SKM-1 treated with dmso at 0.1 percent for 144 hours (cell line): Measurements from ENCODE around the gene DIP2C.
"Not testable (repeated sequence)": the region's sequence is repeated elsewhere in the genome, so short reads cannot be mapped to it uniquely, and the experiment has no call there.

Experiments used
- DNase-seq: peaks from one replicate; lab custom pipeline; 2025; ENCODE audit not compliant: unreplicated experiment; lab: John Stamatoyannopoulos, UW

Gene DIP2C

DNA sequence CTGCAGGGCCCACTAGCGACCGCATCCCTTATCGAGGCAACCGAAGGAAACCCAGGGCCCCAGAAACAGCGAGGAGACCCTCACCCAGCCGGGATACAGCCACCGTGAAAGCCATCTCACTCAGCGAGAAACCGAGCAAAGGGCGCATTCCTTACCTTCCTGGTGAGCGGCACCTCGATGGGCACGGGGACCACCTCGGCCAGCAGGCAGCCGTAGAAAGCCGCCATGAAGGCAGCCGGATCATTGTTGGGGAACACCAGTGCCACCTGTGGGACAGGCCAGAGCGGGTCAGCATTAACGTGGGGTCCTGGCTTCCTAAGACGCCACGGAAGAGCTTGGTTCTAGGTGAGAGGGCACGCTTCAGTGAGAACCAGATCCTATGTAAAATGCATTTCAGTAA, 290.5 kb downstream of the DIP2C start:
- DNase-seq: no peak

DNA sequence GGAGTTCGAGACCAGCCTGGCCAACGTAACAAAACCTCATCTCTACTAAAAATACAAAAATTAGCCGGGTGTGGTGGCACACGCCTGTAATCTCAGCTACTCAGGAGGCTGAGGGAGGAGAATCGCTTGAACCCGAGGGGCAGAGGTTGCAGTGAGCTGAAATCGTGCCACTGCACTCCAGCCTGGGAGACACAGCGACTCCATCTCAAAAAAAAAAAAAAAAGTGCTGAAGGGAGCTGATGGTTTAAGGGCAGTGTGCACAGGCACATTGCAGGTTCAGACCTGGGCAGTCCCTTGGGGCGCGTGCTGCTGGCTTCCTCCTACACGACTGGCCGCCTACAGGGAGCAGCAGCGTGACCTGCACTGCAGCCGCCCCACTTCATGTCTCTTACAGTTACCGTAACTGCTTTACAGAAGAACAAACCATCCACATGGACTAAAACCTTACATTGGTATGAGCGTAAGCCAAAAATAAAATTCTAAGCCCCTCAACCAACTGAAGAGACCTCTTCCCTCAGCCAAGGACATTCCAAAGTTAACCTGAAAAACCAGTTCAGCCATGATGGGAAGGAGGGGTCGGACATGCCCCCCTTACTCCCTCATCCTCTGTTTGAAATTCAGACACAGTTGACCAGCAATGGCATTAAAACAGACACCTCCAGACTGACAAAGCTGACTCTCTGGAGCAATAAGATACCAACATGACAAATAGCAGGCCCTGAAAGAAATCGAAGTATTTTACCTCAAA, 292.0 kb downstream of the DIP2C start:
- DNase-seq: no peak

DNA sequence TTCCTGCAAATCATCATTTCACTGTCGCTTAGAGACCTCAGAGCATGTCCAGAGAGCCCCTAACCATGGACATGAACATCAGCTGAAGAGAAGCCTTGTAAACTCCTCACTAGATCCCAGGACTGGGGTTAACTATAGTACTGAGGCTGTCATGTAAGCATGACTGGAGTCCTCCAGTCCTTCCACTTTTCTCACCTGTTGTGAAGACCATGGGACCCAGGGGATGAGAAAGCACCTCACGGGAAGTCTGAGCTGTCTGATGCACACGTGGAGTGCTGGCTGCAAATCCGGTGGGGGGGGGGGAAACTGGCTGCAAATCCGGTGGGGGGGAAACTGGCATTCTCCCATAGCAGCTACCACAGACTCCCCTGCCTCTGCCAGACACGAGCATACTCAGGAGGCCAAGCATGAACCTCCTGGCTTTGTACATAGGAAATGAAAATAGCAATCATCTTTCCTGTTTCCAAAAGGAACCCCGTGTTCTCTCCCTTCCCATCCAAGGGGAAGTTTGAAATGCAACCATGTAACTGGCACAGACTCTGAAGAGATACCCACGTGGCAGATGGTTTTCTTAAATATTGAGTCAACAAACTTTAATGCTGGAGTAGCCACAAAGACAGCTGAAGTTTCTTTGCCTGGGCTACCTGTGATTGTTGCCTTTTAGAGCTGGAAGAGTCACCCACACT, 292.8 kb downstream of the DIP2C start:
- DNase-seq: no peak

DNA sequence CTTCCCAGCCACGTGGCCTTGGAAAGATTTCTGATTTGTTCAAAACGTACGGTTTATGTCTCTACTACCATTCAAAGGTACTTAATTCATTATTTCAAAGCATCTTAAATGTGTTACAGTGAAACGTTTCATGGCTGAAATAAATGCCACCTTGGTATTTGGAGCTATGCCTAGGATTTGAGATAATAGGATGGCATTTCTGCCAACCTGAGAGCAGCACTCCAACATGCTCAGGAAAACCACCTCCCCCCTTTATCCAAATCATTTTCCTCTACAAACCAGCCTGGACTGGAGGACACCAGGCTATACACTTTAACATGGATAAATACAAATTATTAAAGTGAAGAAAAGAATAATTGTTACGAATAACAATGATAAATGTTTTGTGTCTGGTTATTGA, 293.4 kb downstream of the DIP2C start:
- no peak for DNase-seq

DNA sequence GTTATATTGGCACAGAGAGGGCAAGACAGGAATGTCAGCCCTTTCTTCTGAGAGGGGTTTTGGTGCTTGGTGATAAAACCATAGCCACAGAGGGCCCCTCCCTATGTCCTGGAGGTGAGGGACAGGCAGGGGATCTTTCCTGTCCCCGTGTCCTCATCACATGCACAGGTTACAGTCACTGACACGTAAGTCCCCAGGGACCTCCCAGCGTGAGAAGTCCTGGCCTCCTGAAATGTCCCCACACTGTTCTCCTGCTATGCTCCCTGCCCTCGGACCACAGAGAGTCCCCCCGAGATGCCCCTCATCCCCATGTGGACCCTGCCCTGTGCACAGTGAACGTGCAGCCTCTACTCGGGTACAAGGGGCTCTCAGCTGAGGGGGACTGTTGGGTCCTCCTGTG, 293.8 kb downstream of the DIP2C start:
- DNase-seq: no peak

DNA sequence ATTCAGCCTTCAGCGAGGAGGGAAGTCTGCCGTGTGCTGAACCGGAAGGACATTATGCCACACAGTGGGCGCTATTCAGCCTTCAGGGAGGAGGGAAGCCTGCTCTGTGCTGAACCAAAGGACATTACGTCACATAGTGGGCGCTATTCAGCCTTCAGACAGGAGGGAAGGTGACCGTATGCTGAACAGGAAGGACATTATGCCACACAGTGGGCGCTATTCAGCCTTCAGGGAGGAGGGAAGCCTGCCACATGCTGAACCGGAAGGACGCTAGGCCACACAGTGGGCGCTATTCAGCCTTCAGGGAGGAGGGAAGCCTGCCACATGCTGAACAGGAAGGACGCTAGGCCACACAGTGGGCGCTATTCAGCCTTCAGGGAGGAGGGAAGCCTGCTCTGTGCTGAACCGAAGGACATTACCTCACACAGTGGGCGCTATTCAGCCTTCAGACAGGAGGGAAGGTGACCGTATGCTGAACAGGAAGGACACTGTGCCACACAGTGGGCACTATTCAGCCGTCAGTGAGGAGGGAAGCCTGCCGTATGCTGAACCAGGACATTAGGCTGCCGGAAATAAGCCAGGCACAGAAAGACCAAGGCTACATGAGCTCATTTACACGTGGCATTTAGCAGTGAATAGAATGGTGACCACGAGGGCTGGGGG, 294.9 kb downstream of the DIP2C start:
- not testable (repeated sequence) for DNase-seq

DNA sequence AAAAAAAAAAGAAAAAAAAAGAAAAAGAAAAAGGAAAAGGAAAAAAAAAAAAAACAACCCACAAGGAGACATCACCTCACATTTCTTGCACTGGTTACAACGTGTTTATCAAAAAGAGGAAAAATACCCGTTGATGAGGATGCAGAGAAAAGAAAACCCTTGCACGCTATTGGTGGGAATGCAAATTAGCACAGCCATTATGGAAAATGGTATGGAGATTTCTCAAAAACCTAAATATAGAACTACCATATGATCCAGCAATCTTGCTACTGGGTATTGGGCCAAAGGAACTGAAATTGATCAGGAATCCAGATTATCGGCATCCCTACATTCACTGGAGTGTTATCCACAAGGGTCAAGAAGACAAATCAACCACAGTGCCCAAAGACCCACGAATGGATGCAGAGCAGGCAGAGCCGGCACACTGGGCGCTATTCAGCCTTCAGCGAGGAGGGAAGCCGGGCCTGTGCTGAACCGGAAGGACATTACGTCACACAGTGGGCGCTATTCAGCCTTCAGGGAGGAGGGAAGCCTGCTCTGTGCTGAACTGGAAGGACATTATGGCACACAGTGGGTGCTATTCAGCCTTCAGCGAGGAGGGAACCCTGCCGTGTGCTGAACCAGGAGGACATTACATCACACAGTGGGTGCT, 295.6 kb downstream of the DIP2C start:
- no peak for DNase-seq

DNA sequence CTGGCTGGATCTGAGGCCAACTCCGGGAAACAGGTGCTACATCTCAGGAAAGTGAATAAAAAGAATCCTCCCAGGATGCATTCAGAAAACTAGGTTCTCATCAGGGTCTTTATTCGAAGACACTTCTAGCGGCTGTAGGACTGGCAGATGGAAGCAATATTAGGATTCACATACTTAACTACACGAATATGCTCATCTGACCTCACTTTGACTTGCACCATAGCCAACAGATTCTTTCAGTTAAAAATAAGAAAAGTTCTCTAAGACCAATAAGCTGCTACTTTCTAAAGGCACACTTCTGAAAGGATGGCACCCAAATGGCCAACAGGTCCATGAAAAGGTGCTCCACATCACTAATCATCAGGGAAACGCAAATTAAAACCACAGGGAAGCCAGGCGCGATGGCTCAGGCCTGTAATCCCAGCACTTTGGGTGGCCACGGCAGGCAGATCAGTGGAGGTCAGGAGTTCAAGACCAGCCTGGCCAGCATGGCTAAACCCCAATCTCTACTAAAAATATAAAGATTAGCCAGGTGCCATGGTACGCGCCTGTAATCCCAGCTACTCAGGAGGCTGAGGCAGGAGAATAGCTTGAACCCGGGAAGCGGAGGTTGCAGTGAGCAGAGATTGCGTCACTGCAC, 296.2 kb downstream of the DIP2C start:
- DNase-seq: no peak

DNA sequence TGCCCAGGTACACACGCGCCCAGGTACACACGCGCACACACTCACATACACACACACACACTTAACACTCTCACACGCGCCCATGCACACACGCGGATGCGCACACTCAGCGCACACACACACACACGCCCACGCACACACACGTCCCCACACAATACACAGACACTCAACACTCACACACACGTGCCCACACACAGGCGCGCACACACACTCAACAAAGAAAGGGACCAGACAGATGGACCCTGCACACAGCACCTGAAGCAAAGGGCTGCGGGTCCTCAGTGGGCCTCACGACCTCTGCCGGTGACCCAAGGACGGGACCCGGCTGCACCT, 296.8 kb downstream of the DIP2C start:
- DNase-seq: no peak

DNA sequence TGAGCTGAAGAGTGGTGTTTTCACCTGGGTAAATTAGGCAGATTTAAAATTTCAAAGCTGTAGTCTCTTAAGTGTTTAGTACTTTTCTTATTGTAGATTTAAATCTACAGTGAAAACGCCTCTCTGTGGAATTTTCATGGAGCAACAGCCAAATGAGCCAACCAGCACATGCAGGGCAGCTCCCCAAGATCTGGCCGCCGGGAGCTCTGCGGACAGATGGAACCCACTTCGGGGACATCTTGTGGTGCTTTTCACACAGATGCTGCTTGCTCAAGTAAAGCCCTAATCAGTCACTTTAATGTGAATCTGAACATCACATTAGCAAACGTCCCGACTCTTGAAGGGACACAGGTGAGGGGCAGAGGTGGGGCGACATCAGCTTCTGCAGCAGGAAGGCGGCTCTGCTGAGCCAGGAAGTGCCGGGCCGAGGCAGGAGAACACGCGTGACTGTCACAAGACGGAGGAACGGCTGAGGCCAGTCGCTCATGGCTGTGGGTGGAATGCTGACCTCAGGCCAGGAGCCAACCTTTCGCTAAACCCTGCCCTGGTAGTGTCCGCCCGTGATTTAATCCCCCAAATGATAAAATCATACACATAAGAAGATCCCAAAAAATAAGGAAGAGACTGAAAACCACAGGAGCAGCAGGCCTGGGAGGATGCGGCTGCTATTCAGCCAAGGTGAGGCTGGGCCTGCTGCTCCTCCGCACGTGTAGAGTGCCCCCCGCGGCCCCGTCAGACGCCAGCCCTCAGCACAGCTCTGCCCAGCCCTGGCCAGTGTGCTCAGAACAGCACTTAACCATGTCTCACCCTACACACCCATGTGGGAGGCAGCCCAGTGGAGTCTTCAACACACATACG, 297.4 kb downstream of the DIP2C start:
- DNase-seq: no peak

DNA sequence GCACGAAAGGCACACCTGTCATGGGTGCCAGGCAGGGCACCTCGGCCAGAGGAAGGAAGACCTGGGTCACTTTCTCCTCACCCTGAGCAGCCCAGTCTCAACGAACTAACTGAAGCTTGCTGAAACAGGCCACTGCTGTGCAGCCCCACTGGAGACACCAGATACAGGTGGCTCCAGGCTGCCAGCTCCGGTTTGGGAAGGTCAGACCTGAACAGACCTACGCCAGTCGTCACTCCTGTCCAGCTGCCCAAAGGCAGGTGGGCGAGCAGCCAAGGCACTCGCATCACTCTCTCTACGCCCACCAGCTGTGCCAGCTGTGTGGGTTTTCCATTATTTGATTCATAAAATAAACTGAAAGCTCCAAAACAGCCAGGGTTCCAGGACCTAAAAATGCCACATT, 298.2 kb downstream of the DIP2C start:
- DNase-seq: no peak

DNA sequence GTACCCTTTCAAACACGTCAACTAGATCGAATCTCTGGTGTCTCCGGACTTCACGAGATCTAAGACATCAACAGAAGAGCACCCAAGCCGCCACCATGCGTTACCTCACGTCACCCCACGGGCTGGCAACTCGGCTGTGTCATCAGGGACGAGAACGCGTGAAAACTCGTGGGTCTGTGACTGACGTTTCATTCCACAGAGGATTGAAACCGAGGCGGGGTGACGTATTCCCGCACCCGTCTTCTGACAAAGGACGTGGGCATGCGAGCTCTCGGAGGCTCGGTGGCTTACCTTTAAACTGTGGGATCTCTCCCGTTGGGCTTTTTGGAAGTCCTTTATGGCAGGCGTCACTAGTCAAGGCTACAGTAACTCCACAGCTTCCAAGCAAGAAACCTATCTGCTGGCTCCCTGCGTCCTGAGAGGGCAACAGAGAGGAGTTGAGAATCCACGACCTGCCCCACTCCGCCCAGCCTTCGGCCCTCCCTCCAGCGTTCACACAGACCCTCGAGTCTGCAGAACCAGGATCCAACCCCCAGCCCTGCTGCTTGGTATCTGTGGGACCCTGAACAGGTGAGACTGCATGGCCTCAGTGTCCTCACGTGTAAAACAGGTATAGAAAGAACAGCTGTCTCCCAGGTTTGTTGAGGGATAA, 298.9 kb downstream of the DIP2C start:
- no peak for DNase-seq

DNA sequence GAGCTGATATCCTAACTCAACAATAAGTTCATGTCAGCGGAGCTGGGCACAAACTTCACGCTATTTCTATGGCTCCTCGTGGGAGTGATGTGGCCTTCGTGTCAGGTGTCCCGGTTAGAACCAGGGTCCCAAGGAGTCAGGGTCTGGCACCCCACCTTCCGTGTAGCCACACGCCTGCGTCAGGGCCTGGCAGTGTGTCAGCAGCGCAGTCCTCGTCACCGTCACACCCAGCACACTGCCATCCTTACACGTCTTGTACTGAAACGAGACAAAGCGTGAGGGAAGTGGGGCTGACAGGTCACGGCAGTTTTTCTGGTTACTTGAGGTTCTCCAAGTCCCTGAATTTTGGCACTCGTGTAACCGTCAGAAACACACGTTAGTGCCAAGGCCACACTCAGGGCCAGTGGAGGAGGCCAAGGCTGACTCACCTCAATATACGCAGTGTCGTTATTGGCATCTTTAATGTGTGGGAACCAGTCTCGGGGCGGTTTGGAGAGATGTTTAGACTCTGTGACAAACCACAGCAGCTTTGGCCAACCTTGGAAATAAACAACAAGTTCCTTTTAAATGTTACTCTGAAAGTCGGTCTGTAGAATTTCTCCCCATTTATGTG, 299.5 kb downstream of the DIP2C start:
- DNase-seq: no peak

DNA sequence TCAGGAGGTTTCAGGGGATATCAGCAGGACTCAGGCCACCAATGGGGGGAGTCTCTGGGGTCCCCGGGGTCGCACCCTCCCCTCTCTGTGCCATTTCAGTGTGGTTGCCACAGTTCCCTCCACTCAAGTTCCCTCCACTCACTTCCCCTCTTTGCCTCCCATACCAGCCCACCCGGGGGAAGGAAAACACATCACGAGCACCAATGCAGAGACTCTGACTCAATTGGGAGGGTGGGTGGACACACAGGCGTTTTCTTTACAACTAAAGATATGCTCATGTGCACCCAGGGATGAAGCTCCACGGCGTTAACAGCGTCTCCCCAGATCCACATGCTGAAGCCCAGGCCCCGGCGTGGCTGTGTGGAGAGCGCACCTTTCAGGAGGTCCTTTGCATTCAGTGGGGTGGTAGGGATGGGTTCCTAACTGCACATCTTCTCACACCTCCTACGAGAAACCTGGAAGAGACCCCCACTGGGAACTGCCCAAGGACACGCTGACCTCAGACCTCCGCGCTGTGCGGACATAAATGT, 300.1 kb downstream of the DIP2C start:
- no peak for DNase-seq

DNA sequence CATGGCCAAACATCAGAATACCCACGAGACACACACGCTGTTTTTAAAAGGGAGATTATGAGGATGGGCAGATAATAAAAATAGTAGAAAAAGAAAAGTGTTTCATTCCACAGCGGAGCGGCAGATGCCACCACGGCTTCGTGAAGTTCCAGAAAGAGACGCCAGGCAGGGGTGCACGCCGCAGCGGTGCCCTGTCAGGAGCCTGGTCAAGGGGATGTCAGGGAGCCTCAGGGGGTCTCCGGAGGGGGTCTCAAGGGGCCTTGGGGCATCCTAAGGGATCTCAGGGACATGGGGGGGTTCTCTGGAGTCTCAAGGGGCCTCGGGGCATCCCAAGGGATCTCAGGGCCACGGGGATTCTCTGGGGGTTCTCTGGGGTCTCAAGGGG, 300.8 kb downstream of the DIP2C start:
- DNase-seq: no peak

DNA sequence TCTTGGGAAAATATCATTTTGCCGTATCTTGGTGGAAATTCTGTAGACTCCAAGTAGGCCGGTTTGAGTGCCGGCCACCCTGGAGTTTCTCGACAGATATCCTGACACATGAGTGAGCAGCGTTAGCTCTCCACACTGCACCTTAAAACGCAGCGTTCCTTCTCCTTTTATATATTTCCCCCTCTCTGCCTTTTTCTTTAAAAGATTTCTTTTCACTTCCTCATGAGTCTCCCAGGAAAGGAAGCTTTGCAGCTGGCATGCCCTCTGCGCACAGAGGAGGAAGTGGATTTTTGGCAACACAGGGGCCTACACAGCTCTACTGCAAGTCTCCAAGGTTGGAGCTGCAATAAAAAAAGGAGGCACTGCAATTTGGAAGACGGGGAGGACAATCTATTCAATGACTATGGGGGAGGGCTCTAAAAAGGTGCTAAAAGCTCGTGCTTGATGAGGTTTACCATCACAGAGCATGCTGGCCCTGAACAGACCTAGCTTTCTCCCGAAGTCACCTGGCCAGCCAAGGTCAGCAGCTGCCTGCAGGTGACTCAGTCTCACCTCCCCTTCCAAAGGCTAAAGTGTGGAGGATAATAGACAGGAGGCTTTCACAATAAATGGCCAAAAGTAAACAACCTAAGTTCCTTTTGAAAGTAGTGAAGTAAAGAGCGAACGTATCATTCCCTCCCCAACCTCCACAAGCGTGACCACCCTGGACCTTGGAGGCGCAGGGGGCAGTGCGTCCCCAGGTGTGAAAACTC, 301.4 kb downstream of the DIP2C start:
- DNase-seq: peak; percentile 37

DNA sequence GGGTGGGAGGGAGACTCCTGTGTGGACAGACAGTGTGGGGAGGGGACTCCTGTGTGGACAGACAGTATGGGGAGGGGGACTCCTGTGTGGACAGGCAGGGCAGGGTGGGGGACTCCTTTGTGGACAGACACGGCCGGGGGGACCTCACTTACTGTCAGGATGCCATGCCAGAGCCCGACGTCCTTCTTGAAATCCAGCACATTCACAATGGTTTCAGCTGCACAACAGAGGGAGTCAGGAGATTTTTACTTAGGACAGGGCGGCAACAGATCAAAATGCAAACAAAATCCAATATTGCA, 301.9 kb downstream of the DIP2C start:
- DNase-seq: no peak

DNA sequence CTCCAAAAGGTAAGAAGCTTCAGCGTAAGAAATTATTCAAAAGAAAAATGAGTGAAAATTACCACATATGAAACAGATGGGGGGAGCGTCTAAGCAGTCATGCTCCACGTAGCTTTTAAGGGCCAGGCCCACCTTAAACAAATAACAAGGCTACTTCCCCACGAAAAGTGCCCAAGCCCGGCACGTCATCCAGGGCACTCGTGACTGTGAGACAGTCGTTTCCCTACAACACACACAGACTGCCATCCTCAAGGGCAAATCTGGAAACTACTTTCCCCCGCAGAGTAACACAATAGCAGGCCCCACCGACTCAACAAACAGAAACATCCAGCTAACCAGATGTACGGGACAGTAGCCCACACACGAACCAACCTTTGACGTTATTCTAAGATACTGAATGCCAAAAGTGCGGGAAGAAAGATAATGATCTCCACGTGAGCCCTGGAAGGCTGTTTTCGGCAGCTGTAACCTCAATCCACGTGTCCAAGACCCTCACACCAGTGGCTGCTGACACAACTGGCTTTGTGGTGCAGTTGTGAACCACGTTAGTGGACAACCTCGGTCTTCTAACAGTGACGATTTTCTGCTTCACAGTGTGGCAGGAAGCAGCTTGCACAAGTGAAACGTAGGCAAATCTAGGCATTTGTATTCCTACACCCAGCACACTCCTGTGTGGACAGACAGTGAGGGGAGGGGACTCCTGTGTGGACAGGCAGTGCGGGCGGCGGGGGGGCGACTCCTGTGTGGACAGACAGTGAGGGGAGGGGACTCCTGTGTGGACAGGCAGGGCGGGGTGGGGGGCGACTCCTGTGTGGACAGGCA, 302.5 kb downstream of the DIP2C start:
- no peak for DNase-seq
